Endometrial microvascular endothelial cells (primary cell): ENCODE results near the gene RBMS2. TPM values are rescaled to one million over a fixed set of nuclear protein-coding genes. Genes with fewer than 3 reads are reported as not detected.
"Not testable (repeated sequence)": the region's sequence is repeated elsewhere in the genome, so short reads cannot be mapped to it uniquely, and the experiment has no call there.

Experiments
- in situ Hi-C: cut with HindIII; loops from 2 replicates; pipeline ENCODE4 v1.10.0; 2017; ENCODE audit warnings: low sequenced_read_pairs, low pct_unique_long_range_greater_than_20kb; ENCODE audit errors: inconsistent ontology term
- total RNA-seq: library from RNA; depleted of rRNA; stranded (reverse); fragments of >200 nt; gene quantifications from one replicate; pipeline ENCODE4 v1.2.3, GENCODE V29; 2015; ENCODE audit errors: inconsistent ontology term

RBMS2 gene
- 48.0 TPM for total RNA-seq

GRCh38 chr12:56521590-56522371, at the start of gene RBMS2:
Gene RBMS2, plus strand, starts transcription at chr12:56521820. Its CDS starts 204 bp downstream, at chr12:56522024.
- in situ Hi-C loops, result loop anchor here (10.0 kb wide), 1 partner anchor 103 kb away; no protein-coding TSS in a partner anchor

DNA sequence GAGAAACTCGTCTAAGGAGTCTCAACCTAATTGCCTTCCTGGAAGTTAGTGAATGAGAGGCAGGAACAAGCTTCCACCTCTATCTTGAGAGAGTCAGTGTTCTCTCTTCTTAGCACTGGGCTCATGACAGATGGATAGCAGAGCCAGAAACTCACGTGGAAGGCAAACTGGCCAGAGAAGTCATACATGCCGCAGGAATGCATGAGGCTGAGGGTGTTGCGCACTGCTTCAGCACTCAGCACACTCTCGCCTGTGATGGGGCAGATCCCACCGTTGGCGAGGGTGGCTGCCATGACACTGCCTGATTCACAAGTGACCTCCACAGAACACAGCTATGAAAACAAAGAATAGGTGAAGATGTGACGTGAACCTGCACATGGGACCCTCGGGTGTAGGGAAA, 47.2 kb upstream of the RBMS2 start:
- in situ Hi-C loops, result no loop called here

GRCh38 chr12:56476143-56476542, 45.5 kb upstream of the RBMS2 start:
- in situ Hi-C loops, result no loop called here

DNA sequence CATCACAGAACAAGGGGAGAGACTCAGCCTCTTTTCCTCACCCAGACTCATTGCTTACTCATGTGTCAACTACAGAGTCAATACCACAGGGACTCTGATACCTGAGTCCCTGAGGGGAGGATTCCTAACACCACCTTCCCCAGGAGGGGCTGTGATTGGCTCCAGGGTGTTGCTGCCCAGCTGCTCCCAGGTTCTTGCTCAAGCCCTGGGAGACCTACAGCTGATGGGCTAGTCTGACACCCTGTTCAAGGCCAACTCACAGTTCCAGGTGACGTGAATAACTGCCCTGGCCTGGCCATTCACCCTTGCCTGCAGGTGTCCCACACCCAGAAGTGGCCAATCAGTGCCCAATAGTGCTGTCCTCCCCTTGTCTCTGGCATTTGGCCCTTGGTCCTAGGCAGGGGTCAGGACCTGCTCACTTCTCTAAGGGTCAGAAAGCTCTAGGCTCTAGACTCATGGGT, 44.6 kb upstream of the RBMS2 start:
- in situ Hi-C loops, result no loop called here

- in situ Hi-C loops, result no loop called here
Measured at GRCh38 chr12:56477521-56478225, 43.9 kb upstream of the RBMS2 start.

GRCh38 chr12:56479625-56480024, 42.0 kb upstream of the RBMS2 start:
- in situ Hi-C loops, result no loop called here

GRCh38 chr12:56484566-56484965, 37.1 kb upstream of the RBMS2 start:
- in situ Hi-C loops, result no loop called here

DNA sequence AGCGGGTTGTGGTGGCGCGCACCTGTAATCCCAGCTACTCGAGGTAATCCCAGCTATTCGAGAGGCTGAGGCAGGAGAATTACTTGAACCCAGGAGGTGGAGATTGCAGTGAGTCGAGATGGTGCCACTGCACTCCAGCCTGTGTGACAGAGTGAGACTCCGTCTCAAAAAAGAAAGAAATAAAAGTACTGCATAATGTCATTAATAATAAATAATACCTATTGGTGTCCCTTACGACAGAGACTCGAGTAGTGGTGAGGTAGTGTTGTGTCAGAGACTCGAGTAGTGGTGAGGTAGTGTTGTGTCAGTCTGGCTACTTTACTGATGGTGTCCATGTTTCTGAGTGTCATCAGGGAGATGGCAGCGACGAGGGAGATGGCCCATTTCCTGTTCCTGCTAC, 34.9 kb upstream of the RBMS2 start:
- in situ Hi-C loops, result no loop called here

- in situ Hi-C loops, result no loop called here
Measured at GRCh38 chr12:56487448-56488040, 34.1 kb upstream of the RBMS2 start.

GRCh38 chr12:56488041-56488955, 33.3 kb upstream of the RBMS2 start, which contains the start of gene GLS2:
Gene GLS2, minus strand, starts transcription at chr12:56488161. Its CDS starts 43 bp downstream, at chr12:56488118.
- in situ Hi-C loops, result no loop called here

DNA sequence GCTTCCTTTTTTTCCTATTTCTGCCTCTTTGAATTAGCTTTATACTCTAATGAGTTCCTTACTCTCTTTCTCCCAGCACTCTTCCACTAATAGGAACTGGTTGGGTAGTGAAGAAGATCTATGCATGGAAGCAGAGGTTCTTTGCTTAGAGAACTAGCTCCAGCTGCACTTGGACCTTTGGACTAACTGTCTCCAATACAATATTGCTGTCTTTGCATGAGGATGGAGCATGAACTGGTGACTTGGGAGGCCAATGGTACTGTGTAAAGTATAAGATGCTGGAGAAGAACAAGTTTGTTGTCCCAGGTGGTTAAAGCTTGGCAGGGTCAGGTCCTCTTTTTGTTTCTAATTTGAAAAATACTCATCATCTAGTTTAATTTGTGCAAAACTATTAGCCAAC, 31.3 kb upstream of the RBMS2 start:
- in situ Hi-C loops, result no loop called here

DNA sequence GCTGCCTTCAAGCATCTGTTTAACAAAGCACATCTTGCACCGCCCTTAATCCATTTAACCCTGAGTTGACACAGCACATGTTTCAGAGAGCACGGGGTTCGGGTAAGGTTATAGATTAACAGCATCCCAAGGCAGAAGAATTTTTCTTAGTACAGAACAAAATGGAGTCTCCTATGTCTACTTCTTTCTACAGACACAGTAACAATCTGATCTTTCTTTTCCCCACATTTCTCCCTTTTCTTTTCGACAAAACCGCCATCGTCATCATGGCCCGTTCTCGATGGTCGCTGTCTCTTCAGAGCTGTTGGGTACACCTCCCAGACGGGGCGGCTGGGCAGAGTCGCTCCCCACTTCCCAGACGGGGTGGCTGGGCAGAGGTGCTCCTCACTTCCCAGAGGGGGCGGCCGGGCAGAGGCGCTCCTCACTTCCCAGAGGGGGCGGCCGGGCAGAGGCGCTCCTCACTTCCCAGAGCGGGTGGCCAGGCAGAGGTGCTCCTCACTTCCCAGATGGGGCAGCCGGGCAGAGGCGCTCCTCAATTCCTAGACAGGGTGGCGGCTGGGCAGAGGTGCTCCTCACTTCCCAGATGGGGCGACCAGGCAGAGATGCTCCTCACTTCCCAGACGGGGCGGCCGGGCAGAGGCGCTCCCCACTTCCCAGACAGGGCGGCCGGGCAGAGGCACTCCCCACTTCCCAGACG, 28.1 kb upstream of the RBMS2 start:
- in situ Hi-C loops, result not testable (repeated sequence)

DNA sequence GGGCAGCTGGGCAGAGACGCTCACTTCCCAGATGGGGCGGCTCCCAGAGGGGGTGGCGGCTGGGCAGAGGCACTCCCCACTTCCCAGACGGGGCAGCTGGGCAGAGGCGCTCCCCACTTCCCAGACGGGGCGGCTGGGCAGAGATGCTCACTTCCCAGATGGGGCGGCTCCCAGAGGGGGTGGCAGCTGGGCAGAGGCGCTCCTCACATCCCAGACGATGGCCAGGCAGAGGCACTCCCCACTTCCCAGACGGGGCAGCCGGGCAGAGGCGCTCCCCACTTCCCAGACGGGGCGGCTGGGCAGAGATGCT, 27.6 kb upstream of the RBMS2 start:
- in situ Hi-C loops, result not testable (repeated sequence)

DNA sequence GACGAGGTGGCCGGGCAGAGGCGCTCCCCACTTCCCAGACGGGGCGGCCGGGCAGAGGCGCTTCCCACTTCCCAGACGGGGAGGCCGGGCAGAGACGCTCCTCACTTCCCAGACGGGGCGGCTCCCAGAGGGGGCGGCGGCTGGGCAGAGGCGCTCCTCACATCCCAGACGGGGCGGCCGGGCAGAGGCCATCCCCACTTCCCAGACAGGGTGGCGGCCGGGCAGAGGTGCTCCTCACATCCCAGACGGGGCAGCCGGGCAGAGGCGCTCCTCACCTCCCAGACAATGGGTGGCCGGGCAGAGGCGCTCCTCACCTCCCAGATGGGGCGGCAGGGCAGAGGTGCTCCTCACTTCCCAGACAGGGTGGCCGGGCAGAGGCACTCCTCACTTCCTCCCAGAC, 27.1 kb upstream of the RBMS2 start:
- in situ Hi-C loops, result not testable (repeated sequence)

DNA sequence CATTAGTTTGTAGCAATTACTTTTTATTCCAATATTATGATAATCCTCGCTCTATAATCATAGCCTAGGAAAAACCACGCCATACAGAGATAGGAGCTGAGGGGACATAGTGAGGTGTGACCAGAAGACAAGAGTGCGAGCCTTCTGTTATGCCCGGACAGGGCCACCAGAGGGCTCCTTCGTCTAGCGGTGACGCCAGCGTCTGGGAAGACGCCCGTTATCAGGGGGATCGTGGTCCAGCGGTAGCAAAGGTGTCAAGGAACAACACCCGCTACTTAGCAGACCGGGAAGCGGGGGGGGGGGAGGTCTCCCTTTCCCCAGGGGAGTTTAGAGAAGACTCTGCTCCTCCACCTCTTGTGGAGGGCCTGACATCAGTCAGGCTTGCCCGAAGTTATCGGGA, 24.9 kb upstream of the RBMS2 start:
- in situ Hi-C loops, result not testable (repeated sequence)

DNA sequence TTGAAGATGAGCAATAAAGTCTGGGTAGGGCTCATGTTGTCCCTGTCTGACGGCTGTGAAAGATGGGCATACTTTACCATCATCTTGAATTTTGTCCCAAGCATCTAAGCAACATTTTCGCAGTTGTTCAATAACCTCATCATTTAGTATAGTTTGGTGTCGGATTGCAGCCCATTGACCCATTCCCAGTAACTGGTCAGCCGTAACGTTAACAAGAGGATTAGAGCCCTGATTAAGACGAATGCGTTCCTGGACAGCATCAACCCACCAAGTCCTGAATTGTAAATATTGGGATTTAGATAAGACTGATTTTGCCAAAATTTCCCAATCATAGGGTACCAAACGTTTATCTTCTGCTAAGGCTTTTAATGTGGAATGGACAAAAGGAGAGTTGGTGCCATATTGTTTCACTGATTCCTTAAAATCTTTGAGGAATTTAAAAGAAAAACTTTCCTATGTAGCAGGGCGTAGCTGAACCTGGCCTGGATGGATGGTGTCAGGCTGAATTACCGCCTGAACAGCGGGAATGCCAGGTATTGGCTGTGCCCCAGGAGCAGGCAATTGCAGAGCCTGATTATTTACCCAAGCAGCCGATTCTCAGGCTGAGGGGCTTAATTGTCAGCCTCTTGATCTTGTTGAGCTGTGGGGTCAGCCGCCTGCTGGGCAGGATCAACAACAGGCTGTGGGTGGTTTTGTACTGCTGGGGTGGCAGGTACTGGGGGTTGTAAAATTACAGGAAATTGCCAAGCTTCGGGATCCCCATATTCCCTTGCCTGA, 23.3 kb upstream of the RBMS2 start:
- in situ Hi-C loops, result not testable (repeated sequence)

DNA sequence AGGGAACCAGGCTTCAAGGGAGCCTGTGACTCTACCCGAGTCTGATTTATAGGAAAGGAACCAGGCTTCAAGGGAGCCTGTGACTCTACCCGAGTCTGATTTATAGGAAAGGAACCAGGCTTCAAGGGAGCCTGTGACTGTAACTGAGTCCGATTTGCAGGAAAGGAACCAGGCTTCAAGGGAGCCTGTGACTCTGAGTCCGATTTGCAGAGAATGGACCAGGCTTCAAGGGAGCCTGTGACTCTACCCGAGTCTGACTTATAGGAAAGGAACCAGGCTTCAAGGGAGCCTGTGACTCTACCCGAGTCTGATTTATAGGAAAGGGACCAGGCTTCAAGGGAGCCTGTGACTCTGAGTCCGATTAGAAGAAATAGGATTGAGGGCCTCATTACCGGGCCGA, 22.2 kb upstream of the RBMS2 start:
- in situ Hi-C loops, result not testable (repeated sequence)

DNA sequence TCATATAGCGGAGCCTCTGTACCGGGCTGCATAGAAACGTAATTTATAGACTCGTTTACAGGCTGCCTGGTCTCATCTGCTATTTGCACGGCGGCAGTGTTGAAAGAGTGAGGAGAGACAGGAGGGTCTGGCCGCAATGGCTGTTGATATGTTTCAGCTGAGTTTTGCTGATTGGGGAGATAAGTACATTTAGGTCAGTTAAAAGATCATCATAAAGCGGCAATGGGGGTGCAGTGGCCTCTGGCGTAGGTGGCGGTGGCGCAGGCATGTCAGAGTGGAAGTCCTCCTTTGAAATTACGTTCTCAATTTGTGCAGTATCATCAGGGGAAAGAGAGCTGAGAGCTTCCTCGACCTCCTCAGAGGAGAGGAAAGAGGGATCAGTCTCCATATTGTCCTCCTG, 21.7 kb upstream of the RBMS2 start:
- in situ Hi-C loops, result not testable (repeated sequence)
